GM10847 (cell line): ENCODE data around the gene PIM2.

ENCODE experiments used
- POLR2A ChIP-seq: IDR thresholded peaks from 2 replicates; pipeline ENCODE4 v1.6.1; 2011; ENCODE audit not compliant: insufficient read length; ENCODE audit errors: extremely low read depth

The PIM2 gene

GRCh38 chrX:48939524-48940228 lies 20.9 kb upstream of the PIM2 start:
- no peak for TF ChIP-seq POLR2A

DNA sequence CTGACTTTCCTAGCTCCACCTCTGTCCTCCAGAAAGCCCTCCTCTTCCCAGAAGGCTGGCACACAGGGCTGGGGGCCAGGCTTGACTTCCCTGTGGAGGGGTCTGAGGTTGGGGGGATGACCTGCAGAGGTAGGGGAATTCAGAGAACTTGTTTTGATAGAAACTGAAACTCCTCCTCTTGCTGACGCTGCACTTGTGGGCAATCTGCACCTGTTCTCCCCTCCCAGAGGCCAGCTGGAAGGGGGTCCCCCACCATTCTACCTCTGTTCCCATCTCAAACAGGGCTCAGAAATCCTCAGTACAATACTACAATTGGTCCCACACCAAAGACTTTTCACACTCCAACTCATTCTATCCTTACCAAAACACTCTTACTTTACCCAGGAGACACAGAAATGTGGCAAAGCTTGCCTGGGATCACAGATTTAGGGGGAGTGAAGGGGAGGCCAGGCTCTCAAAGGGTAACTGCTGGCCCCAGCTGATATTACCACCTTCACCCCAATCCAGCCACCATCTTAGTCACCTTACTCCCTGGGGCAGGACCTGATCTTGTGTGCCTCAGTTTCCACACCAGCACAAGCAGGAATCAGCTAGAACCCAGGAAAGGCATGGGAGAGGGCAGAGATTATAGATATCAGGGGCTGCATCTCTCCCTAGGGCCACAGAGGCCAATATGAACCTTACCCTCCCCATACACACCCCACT lies 20.0 kb upstream of the PIM2 start:
- no peak for TF ChIP-seq POLR2A

DNA sequence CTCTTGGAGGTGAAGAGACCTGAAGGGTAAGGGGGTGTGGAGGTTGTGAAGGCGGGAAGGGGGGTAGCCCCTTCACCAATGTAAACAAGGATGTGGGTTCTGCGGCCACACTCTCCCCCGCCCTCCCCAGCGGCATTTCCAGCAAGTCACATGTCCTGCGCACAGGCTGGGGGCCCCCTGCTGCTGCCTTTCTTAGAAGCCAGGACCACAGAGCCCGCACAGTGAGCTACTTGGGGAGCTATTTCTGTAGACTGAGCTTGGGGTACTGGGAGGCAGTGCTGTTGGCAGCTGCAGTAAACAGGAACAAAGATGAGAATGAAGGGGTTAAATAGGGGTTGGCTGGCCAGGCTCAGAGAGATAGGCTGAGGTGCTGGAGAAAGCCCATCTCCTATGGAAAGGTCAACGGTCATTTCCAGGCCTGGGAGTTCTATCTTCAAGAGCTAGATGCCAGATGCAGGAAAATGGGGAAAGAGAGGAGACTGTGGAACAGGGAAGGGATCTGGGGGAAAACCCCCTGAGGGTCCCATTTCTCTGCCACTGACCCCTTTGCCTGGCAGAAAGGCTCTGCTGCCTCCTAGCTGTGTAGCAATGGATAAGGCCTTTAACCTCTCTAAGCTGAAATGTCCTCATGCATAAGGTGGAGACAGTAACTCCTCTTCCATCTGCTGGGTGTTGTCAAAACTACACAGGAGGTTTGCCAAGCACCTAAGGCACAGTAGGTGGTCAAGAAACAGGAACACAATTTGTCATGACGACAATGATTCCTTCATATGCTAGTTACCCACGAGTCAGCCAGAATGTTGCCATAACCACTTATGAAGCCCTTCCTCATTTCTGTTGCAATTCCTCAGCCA lies 18.5 kb upstream of the PIM2 start:
- peak; percentile 15 for TF ChIP-seq POLR2A

DNA sequence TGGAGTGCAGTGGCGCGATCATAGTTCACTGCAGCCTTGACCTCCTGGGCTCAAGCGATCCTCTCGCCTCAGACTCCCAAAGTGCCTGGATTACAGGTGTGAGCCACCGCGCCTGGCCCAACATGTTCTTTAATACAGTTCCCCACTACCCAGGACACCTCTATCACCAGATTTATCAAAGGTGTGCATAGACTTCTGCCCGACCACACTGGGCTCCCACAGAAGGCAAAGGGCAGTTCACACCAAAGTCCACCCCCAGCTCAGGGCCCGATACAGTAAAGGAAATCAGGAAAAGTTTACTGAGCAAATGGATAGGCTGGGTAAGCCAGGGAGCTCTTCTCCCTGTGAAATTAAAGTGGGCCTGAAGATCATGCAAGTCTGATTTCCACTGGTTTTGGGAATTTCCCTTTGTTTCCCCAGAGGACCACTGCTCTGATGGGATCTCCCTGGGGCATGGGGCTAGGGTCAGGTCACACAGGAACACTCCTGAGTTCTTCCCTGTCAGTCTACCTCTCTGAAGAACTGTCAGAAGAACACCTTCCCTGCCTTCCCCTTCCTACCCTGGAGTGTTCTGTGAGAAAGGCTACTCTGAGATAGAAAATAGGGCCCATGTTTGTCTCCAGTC lies 17.7 kb upstream of the PIM2 start:
- no peak for TF ChIP-seq POLR2A

DNA sequence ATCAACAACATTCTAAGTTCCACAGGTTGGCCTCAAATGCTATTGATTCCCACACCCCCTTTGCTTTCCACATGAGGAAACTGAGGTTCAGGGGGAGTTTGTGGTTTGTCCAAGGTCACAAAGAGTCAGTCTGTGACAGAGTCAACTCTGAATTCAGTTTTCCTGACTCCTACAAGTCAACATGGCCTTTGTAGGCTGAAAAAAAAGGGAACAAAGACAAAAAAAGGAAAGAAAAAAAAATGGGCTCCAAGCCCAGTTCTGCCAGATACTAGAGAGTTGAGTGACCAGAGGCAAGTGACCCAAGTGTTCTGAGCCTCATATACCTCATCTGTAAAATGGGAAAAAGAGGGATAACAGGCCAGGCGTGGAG lies 16.5 kb upstream of the PIM2 start:
- no peak for TF ChIP-seq POLR2A

DNA sequence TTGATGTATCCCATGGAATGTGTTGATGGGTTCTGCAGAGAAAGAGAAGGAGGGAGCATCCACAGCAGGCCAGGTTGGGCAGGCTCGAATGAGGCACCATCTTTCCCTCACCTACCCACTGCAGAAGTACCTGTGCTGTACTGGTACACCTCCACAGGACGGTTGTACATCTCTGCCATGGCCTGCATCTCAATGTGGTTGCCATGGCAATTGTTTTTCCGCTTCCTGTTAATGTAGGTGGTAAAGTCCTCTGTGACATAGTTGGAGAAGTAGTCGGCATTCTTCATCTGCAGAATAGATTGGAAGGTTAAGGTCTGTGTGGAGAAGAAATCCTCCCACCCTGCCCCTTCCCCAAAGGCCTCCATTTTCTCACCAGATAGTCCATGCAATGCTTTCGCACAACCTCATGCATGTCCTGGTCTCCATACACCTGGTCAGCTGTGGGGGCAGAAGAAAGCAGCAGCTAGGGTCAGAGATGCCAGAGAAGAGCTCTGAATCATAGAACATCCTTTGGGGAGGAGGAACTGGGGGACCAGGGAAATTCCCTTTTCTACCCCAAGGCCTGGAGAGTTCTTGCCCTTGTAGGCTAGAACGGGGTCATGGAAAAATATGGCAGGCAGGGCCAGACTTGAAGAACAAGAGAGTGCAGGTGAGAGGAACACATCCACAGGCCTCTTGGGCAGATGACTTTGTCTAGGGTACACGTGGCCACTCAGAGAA lies 15.9 kb upstream of the PIM2 start:
- no peak for TF ChIP-seq POLR2A

GRCh38 chrX:48933757-48934156 lies 14.9 kb upstream of the PIM2 start:
- no peak for TF ChIP-seq POLR2A

GRCh38 chrX:48927736-48928382 lies 9.0 kb upstream of the PIM2 start:
- no peak for TF ChIP-seq POLR2A

GRCh38 chrX:48927123-48927522 lies 8.3 kb upstream of the PIM2 start:
- no peak for TF ChIP-seq POLR2A

DNA sequence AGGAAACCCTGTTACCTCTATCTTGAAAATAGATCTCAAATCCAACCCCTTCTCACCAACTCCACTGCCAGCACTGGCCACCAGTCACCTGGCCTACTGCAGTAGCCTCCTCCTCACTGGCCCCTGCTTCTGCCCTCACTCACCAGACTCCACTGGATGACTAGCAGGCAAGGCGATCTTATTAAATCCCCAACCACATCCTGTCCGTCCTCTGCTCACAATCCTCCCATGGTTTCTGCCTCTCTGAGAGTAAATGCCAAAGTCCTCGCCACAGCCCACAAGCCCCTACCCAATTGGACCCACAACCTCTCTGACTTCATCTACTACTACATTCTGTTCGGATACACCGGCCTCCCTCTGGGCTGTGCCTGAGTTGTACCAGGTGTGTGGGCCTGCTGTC lies 5.4 kb upstream of the PIM2 start:
- TF ChIP-seq POLR2A, result no peak

GRCh38 chrX:48923771-48924170 lies 4.9 kb upstream of the PIM2 start:
- no peak for TF ChIP-seq POLR2A

DNA sequence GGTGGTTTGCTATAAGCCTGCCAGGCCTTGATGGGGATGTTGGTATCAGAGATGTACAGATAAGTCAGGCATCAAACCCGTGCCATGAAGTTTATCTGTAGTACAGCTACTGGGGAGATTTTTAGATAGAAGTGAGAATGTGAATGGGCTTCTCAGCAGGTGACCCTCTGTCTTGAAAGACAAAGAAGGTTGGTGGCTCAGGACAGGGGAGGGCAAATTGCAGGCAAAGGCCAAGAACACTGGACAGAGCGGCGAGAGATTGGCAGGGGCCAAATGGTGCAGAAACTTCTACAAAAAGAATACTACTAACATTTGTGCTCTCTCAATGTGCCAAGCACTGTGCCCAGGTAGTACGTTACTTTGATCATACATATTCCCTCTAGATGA lies 1.9 kb upstream of the PIM2 start:
- no peak for TF ChIP-seq POLR2A

DNA sequence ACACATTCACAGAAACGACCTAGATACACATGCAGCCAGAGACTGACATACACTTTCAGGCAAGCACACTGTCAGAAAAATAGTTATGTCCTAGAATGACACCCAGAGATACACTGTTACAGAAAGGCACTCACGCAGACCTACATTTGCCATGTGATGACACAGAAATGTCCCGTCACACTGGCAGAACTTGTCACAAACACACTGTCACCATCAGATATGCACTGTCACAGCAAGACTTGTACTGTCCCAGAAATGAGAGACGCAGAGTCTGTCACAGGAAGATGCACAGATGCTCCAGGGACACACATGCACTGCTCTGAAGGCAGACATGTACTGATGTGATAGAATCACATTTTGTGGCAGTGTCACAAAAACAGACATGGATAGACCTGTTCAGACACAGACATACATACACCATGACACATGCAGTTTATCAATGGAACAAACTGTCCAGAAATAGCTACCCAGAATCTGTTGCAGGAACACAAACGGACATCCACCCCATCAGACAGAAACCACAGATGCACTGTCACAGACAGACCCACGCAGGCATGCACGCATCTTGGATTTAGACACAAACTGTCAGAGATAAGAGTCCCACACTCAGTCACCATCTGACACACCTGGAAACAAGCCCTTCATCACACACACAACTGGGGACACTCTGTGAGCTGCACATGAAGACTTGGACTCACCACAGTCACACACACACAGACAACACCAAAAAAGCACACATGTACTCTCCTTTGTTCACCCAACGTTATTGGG lies 1.3 kb upstream of the PIM2 start:
- TF ChIP-seq POLR2A, result no peak

DNA sequence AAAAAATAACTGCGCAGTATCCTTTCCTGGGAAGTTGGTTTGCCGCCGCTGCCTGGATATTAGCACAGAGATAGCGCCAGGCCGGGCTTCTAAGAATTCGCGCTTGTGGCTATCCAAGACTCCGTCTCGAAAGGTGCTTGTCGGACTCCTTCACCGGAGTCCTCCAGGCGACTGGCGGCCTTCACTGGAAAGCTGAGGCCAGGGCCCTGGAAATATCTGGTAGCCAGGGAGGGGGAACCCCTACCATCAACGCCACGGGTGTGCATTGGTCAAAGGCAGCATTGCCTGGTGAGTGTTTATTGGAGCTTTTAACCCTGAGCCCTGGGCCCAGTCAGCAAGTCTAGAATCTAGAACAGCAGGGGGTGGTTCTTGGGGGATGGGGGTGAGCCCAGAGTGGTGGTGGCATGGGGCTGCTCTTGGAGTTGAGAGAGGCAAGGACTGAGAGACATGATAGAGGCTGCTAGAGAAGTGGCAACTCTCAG lies 577 bp upstream of the PIM2 start:
- TF ChIP-seq POLR2A, result no peak
